ENCODE results near the gene SMCO1. TPM values are rescaled to one million over a fixed set of nuclear protein-coding genes. Genes with fewer than 3 reads are reported as not detected.

The SMCO1 gene
- total RNA-seq, 2 experiments from 2014 or later: not detected

DNA sequence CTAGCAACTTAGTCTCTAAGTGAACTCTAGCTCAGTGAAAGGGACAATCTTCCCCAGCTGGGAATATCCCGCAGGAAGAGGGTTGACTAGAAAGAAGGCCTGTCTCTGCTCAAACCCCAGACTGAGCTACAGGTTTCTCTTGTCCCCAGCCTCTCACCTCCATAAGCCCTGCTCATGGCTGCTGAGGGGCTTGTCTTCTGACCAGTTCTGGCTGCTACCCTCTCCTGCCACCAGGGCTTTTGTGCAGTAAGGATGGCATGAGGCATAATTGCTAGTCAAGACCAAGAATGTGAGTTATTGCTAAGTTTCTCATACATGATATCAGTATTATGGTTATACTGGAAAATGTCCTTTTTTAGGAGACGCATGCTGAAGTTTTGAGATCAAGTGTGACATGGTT, 31.9 kb upstream of the SMCO1 start:
- no peaks in the 10 kb centered on the region for H3K36me3 Mint-ChIP-seq (ENCODE audit: low read depth)
- TF ChIP-seq, protein P1, sequence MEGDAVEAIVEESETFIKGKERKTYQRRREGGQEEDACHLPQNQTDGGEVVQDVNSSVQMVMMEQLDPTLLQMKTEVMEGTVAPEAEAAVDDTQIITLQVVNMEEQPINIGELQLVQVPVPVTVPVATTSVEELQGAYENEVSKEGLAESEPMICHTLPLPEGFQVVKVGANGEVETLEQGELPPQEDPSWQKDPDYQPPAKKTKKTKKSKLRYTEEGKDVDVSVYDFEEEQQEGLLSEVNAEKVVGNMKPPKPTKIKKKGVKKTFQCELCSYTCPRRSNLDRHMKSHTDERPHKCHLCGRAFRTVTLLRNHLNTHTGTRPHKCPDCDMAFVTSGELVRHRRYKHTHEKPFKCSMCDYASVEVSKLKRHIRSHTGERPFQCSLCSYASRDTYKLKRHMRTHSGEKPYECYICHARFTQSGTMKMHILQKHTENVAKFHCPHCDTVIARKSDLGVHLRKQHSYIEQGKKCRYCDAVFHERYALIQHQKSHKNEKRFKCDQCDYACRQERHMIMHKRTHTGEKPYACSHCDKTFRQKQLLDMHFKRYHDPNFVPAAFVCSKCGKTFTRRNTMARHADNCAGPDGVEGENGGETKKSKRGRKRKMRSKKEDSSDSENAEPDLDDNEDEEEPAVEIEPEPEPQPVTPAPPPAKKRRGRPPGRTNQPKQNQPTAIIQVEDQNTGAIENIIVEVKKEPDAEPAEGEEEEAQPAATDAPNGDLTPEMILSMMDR (IDR thresholded peaks at IDR 0.05): no peak

DNA sequence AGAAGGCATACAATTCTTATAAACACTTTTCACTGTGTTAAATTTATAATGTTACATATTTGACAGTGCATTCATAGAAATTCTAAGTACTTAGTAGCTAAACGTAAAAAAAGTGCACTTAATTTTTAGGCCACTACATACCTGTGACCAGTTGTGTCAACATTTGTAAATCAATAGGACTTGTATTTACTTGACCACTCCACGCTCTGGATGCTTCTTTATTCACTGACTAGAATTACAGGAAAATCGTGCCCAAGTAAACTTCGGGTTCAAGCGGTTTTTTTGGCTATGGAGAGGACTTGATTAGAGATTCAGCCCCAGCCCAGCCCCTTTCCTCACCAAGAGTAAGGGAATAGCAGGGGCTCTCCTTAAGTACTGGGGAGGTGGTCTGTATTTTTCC, 31.4 kb upstream of the SMCO1 start:
- Mint-ChIP-seq H3K4me1 (ENCODE audit: low read depth) (no peaks in the 10 kb centered on the region), H3K4me3 (no peak overlapping the region), H3K9me3 (peaks cover 11% of the 10 kb centered on the region), H3K36me3 (ENCODE audit: low read depth) (no peaks in the 10 kb centered on the region), H3K27ac (no peak overlapping the region), H3K27me3 (no peaks in the 10 kb centered on the region)
- no peak overlapping the region for H3K4me3 ChIP-seq (ENCODE audit: low read length)
- ATAC-seq (ENCODE audit: poor library complexity) (no peak), DNase-seq (no peak)
- ChIA-PET CTCF (interaction anchor here (1.2 kb wide), 1 partner anchor 12 kb away, joined by 4 read pairs; no protein-coding TSS in a partner anchor), POLR2A (no interaction called here)
- no peaks in the 10 kb centered on the region for H3K27me3 ChIP-seq (ENCODE audit: control insufficient read depth in 1 of 2, insufficient read depth in 2 of 2, low read length in 2 of 2)
- peaks cover 0 to 12% of the 10 kb centered on the region in 2 experiments for H3K9me3 ChIP-seq (ENCODE audit: control insufficient read depth in 1 of 2, insufficient read depth in 1 of 2, low read length in 2 of 2)
- H3K36me3 ChIP-seq (ENCODE audit: insufficient read depth, low read length): no peaks in the 10 kb centered on the region
- TF ChIP-seq, protein P1 (IDR thresholded peaks at IDR 0.05): no peak
- H3K27ac ChIP-seq (ENCODE audit: low read depth in 1 of 2, low read length in 2 of 2): no peak overlapping the region
- intact Hi-C loops (cut with DNase I, micrococcal nuclease): no loop called here
- no peaks in the 10 kb centered on the region for H3K4me1 ChIP-seq (ENCODE audit: insufficient read depth, low read length)

More for the DNA sequence above, 31.9 kb upstream of the SMCO1 start:
- no peak overlapping the region for H3K27ac Mint-ChIP-seq
- H3K4me3 Mint-ChIP-seq: no peak overlapping the region
- H3K9me3 ChIP-seq (ENCODE audit: control insufficient read depth in 1 of 2, insufficient read depth in 1 of 2, low read length in 2 of 2): peaks cover 0 to 12% of the 10 kb centered on the region in 2 experiments
- H3K27me3 Mint-ChIP-seq: no peaks in the 10 kb centered on the region
- H3K9me3 Mint-ChIP-seq: peaks cover 11% of the 10 kb centered on the region
- ChIA-PET CTCF (interaction anchor here (1.2 kb wide), 1 partner anchor 13 kb away, joined by 4 read pairs; no protein-coding TSS in a partner anchor), POLR2A (no interaction called here)
- no peaks in the 10 kb centered on the region for H3K36me3 ChIP-seq (ENCODE audit: insufficient read depth, low read length)
- no peak overlapping the region for H3K4me3 ChIP-seq (ENCODE audit: low read length)
- H3K27ac ChIP-seq (ENCODE audit: low read depth in 1 of 2, low read length in 2 of 2): no peak overlapping the region
- H3K27me3 ChIP-seq (ENCODE audit: control insufficient read depth in 1 of 2, insufficient read depth in 2 of 2, low read length in 2 of 2): no peaks in the 10 kb centered on the region
- H3K4me1 ChIP-seq (ENCODE audit: insufficient read depth, low read length): no peaks in the 10 kb centered on the region
- H3K4me1 Mint-ChIP-seq (ENCODE audit: low read depth): no peaks in the 10 kb centered on the region
- intact Hi-C loops (cut with DNase I, micrococcal nuclease): no loop called here
- DNase-seq (no peak), ATAC-seq (ENCODE audit: poor library complexity) (no peak)

DNA sequence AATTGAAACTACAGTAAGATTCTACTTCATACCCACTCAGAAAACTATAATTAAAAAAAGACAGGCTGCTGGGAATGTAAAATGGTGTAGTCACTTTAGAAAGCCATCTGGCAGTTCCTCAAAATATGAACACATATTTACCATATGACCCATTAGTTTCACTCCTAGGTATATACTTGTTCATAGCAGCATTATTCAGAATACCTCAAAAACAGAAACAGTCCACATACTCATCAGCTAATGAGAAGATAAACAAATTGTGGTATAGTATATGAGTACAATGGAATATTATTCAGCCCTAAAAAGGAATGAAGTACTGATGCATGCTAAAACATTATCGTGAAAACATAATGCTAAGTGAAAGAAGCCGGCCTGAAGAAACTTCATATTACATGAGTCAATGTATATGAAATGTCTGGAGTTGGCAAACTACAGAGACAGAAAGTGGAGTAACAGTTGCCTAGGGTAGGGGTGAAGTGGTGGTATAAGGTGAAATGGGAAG, 29.4 kb upstream of the SMCO1 start:
- no peak overlapping the region for H3K4me3 ChIP-seq (ENCODE audit: low read length)
- ATAC-seq (ENCODE audit: poor library complexity) (no peak), DNase-seq (no peak)
- Mint-ChIP-seq H3K36me3 (ENCODE audit: low read depth) (no peaks in the 10 kb centered on the region), H3K27ac (no peak overlapping the region), H3K9me3 (peaks cover 5% of the 10 kb centered on the region), H3K4me3 (no peak overlapping the region), H3K4me1 (ENCODE audit: low read depth) (no peaks in the 10 kb centered on the region), H3K27me3 (no peaks in the 10 kb centered on the region)
- POLR2A ChIA-PET: no interaction called here
- no peaks in the 10 kb centered on the region for H3K4me1 ChIP-seq (ENCODE audit: insufficient read depth, low read length)
- intact Hi-C loops (cut with DNase I, micrococcal nuclease): no loop called here
- H3K27me3 ChIP-seq (ENCODE audit: control insufficient read depth in 1 of 2, insufficient read depth in 2 of 2, low read length in 2 of 2): no peaks in the 10 kb centered on the region
- TF ChIP-seq, protein P1 (IDR thresholded peaks at IDR 0.05): no peak
- CTCF ChIA-PET: no interaction called here
- H3K36me3 ChIP-seq (ENCODE audit: insufficient read depth, low read length): no peaks in the 10 kb centered on the region
- peaks cover 0 to 7% of the 10 kb centered on the region in 2 experiments for H3K9me3 ChIP-seq (ENCODE audit: control insufficient read depth in 1 of 2, insufficient read depth in 1 of 2, low read length in 2 of 2)
- H3K27ac ChIP-seq (ENCODE audit: low read depth in 1 of 2, low read length in 2 of 2): no peak overlapping the region
